ENCODE results near the gene TXNDC17.

DNA sequence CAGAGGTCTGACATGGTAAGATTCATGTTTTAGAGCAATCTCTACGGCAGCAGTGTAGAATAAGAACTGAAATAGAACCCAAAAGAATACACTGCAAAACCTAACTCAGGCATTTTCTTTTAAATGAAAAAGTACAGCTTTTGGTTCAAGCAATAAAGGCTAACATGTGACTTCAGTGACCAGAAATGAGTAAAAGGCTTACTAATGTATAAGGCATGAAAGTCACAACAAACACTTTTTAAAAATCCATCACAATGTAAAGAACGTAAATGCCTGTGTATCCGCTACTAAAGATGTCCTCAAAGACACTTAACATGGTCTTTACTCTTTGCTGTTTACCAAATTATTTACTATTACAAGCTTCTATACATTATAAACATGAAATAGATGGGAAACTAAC is 16.9 kb upstream of the TXNDC17 start:
- TF ChIP-seq, protein P1, sequence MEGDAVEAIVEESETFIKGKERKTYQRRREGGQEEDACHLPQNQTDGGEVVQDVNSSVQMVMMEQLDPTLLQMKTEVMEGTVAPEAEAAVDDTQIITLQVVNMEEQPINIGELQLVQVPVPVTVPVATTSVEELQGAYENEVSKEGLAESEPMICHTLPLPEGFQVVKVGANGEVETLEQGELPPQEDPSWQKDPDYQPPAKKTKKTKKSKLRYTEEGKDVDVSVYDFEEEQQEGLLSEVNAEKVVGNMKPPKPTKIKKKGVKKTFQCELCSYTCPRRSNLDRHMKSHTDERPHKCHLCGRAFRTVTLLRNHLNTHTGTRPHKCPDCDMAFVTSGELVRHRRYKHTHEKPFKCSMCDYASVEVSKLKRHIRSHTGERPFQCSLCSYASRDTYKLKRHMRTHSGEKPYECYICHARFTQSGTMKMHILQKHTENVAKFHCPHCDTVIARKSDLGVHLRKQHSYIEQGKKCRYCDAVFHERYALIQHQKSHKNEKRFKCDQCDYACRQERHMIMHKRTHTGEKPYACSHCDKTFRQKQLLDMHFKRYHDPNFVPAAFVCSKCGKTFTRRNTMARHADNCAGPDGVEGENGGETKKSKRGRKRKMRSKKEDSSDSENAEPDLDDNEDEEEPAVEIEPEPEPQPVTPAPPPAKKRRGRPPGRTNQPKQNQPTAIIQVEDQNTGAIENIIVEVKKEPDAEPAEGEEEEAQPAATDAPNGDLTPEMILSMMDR (CRISPR knock-in tag; IDR thresholded peaks at IDR 0.05) = no peak
- TF ChIP-seq, protein P2, sequence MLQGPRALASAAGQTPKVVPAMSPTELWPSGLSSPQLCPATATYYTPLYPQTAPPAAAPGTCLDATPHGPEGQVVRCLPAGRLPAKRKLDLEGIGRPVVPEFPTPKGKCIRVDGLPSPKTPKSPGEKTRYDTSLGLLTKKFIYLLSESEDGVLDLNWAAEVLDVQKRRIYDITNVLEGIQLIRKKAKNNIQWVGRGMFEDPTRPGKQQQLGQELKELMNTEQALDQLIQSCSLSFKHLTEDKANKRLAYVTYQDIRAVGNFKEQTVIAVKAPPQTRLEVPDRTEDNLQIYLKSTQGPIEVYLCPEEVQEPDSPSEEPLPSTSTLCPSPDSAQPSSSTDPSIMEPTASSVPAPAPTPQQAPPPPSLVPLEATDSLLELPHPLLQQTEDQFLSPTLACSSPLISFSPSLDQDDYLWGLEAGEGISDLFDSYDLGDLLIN (CRISPR knock-in tag; IDR thresholded peaks at IDR 0.05; ENCODE audit: borderline replicate concordance) = no peak
- no peak for TF ChIP-seq MAFK (conservative IDR thresholded peaks at IDR 0.05 in 1 of 2, IDR thresholded peaks at IDR 0.05 in 1 of 2; ENCODE audit: low read length in 2 of 2)
- no peak for TF ChIP-seq HNF4A (CRISPR knock-in tag; IDR thresholded peaks at IDR 0.05)
- TF ChIP-seq ZMAT3 (CRISPR knock-in tag; conservative IDR thresholded peaks at IDR 0.05) = no peak
- no peak for TF ChIP-seq POLR2A (IDR thresholded peaks at IDR 0.05; ENCODE audit: insufficient read depth in 1 of 2, low read depth in 2 of 2, low read length in 2 of 2)

Data from HepG2 (cell line).